Parathyroid adenoma (tissue), 2 donors: ENCODE measurements around the gene TBATA.

Experiments
- H2AFZ ChIP-seq: fragments of 300-600 bp; sonication (generic); one replicate; pipeline ENCODE4 v1.7.0; 2017; ENCODE audit warnings: antibody characterized with exemption, mild to moderate bottlenecking
- H3K27ac ChIP-seq: fragments of 300-600 bp; sonication (generic); one replicate; pipeline ENCODE4 v1.7.0; 2017
- H3K27me3 ChIP-seq: fragments of 300-600 bp; sonication (generic); one replicate; pipeline ENCODE4 v1.7.0; 2017; ENCODE audit warnings: low read length; ENCODE audit not compliant: control insufficient read depth, insufficient read depth
- H3K36me3 ChIP-seq: fragments of 300-600 bp; sonication (generic); one replicate; pipeline ENCODE4 v1.7.0; 2017; ENCODE audit warnings: low read length; ENCODE audit not compliant: control insufficient read depth, insufficient read depth
- H3K4me1 ChIP-seq: fragments of 300-600 bp; sonication (generic); one replicate; pipeline ENCODE4 v1.7.0; 2017; ENCODE audit warnings: control low read depth
- H3K4me2 ChIP-seq: fragments of 300-600 bp; sonication (generic); one replicate; pipeline ENCODE4 v1.7.0; 2017; ENCODE audit warnings: low read length
- H3K4me3 ChIP-seq: fragments of 300-600 bp; sonication (generic); one replicate; pipeline ENCODE4 v1.7.0; 2017; ENCODE audit warnings: low read depth, low read length
- H3K79me2 ChIP-seq: fragments of 300-600 bp; sonication (generic); one replicate; pipeline ENCODE4 v1.7.0; 2017; ENCODE audit warnings: control low read depth
- H3K9ac ChIP-seq: fragments of 300-600 bp; sonication (generic); one replicate; pipeline ENCODE4 v1.7.0; 2017; ENCODE audit warnings: mild to moderate bottlenecking
- H3K9me3 ChIP-seq: fragments of 300-600 bp; sonication (generic); one replicate; pipeline ENCODE4 v1.7.0; 2017; ENCODE audit warnings: low read length; ENCODE audit not compliant: control insufficient read depth
- TF ChIP-seq, protein P1 (sequence below): fragments of 300-600 bp; sonication (generic); IDR thresholded peaks from one replicate; pipeline ENCODE4 v1.7.0; 2017; ENCODE audit warnings: antibody characterized with exemption, mild to moderate bottlenecking
- donor health status: primary hyperparathyroidism.

The TBATA gene

DNA sequence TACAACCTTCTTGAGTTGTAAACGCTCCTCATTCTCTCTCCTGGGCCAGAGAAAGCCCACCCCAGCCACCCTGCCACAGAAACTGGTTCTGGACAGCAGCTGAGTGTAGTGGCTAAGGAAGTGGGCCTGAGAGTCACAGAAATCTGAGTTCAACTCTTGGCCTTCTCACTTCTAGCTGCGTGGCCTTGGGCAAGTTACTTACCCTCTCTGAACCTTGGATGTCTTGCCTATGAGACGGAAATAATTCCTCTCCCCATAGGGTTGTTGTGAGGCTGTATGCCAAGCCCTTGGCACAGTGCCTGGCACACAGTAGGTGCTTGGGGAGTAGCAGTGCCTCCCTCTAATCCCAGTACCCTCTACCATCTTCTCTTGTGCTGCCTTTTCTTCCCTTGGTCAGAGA, 61.4 kb downstream of the TBATA start:
- H3K4me3 ChIP-seq = no peak overlapping the region
- H3K79me2 ChIP-seq = no peaks in the 10 kb centered on the region
- no peaks in the 10 kb centered on the region for H3K9me3 ChIP-seq
- H3K36me3 ChIP-seq = no peaks in the 10 kb centered on the region
- no peak overlapping the region for H3K27ac ChIP-seq
- no peaks in the 10 kb centered on the region for H3K27me3 ChIP-seq
- H2AFZ ChIP-seq = no peak overlapping the region
- TF ChIP-seq, protein P1, sequence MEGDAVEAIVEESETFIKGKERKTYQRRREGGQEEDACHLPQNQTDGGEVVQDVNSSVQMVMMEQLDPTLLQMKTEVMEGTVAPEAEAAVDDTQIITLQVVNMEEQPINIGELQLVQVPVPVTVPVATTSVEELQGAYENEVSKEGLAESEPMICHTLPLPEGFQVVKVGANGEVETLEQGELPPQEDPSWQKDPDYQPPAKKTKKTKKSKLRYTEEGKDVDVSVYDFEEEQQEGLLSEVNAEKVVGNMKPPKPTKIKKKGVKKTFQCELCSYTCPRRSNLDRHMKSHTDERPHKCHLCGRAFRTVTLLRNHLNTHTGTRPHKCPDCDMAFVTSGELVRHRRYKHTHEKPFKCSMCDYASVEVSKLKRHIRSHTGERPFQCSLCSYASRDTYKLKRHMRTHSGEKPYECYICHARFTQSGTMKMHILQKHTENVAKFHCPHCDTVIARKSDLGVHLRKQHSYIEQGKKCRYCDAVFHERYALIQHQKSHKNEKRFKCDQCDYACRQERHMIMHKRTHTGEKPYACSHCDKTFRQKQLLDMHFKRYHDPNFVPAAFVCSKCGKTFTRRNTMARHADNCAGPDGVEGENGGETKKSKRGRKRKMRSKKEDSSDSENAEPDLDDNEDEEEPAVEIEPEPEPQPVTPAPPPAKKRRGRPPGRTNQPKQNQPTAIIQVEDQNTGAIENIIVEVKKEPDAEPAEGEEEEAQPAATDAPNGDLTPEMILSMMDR = no peak
- H3K9ac ChIP-seq = no peak overlapping the region
- no peaks in the 10 kb centered on the region for H3K4me1 ChIP-seq
- H3K4me2 ChIP-seq = no peak overlapping the region

DNA sequence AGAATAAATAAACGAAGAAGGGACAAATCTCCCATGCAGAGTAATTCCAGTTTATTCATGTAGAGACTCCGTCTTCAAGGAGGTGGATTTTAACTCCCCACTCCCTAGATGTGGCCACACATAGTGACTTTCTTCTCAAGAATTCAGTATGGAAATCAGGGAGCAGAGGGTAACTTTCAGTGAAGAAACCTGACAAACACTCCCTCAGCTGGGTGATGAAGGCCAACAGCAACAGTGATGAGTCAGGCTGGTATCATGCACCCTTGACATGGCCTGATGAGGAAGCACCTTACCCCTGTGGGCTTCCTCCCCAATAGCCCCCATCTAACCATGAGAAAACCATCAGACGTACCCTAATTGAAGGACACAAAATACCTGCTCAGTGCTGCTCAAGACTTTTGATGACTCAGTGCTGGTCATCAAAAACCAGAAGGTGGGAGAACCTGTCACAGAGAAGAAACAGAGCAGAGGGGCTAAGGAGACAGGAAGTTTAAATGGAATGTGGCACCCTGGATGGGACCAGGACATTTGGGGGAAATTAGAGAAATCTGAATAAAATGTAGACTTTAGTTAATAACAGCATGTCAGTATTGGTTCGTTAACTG, 62.3 kb downstream of the TBATA start:
- Histone ChIP-seq H2AFZ (no peak overlapping the region), H3K9ac (no peak overlapping the region), H3K4me1 (no peaks in the 10 kb centered on the region), H3K36me3 (no peaks in the 10 kb centered on the region), H3K79me2 (no peaks in the 10 kb centered on the region), H3K4me2 (no peak overlapping the region), H3K27me3 (no peaks in the 10 kb centered on the region), H3K27ac (no peak overlapping the region), H3K9me3 (no peaks in the 10 kb centered on the region), H3K4me3 (no peak overlapping the region)
- TF ChIP-seq, protein P1 = no peak
